HG02943 (cell line): Measurements from ENCODE around the gene TUSC2.
"Not testable (repeated sequence)": the region's sequence is repeated elsewhere in the genome, so short reads cannot be mapped to it uniquely, and the experiment has no call there.

Source experiments
- ATAC-seq: cut with Tn5 transposase; IDR thresholded peaks from one replicate; pipeline ENCODE4 v1.9.1; 2021; ENCODE audit warnings: mild to moderate bottlenecking, low read depth, moderate library complexity; ENCODE audit not compliant: unreplicated experiment

TUSC2 gene

DNA sequence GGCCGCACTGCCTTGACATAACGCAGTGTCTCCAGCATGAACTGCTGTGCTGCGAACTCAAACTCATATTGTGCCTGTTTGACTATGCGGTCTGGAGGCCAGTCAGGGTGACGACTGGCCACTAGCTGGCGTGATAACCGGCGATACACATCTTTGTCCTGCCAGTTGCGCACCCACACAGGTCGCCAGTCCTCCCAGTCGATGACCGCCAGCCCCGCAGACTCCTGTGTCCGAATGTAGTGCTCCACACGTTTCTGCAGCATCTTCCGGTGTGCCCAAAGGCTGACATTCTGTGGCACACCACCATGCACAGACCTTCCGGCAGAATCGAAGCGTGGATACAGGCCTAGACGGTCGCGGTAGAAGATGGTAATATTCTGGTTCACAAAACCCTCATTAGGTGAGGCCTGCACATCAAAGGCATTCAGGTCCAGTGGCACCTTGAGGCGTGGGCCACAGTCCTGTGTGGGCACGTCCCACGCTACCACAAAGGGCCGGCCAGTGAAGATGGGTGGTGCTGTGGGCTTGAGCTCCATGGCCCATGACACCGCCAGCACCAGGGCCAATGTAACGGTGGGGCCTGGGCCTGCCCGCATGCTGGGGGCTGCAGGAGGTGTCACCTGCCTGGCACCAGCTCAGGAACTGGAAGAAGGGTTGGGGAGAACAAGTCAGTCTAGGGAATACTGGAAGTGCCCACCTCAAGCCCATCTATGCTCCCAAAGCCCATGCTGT lies 8.0 kb downstream of the TUSC2 start:
- ATAC-seq = no peak

DNA sequence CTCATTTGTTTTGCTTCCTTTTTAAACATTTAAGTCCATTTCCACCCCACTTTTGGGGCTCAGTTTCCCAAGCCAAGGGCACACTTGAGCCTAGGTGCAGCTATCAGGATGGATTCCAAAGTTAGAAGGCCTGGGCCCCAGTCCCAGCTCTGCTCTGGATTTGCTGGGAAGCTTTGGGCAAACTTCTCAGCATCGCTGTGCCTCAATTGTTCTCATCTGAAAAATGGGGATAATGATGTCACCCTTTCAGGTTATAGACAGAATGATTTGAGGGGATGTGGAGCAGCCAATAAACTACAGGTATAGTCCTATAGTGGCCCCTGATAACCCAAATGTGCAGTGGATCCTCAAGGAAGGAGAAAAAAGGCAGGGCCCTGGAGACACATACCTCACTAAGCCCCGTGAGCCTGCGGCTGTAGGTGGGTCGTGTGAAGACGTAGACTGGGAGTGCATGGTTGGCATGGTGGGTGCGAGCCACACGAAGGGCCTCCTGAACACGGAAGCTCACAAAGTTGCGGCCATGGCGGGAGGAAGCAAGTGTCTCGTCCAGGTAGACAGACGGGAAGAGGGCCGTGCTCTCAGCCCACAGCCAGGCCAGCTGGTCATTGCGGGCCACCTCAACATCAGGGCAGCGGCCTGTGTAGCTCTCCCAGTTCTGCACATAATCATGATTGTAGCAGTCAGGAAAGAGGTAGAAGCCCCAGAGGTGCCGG lies 8.7 kb downstream of the TUSC2 start:
- ATAC-seq = no peak

DNA sequence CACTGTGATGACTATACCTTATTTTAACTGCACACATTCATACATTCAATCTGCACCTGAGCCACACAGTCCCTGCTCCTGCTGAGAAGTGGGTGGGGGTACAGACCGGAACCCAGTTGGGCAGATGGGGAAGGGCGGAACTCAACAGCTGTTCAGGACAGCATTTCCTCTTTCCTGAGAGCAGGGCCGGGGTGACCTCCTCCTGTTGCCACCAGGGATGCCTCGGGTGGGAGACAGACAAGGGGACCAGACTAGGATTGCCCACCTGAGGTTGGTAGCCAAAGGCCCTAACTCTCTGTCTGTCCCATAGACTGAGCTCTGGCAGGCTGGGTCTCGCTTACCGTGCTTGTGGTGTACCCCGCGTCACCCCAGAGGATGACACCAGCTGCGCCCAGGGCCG lies 9.4 kb downstream of the TUSC2 start:
- ATAC-seq = no peak

- no peak for ATAC-seq
Measured at GRCh38 chr3:50318163-50318562, 9.9 kb downstream of the TUSC2 start.

DNA sequence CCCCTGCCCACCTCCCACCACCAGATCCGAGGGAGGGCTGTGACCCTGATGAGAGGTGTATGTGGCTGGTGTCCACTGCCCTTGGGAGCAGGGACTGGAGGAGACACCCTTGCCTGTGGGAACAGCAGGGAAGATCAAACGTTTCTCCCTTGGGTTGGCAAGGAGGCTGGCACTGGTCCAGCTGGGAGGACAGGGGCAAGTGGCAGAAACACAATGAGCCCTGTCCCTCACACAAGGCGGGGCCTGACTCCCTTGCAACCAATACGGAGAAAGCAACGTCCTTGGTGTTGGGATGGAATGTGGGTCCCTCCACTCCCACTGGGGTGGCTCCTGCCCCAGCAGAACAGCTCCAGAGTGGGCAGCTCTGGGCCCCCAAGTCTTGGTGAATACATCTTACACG lies 10.7 kb downstream of the TUSC2 start:
- no peak for ATAC-seq

- no peak for ATAC-seq
Measured at GRCh38 chr3:50316657-50317242, 11.3 kb downstream of the TUSC2 start.

- ATAC-seq = no peak
Measured at GRCh38 chr3:50314816-50315215, 13.2 kb downstream of the TUSC2 start.

DNA sequence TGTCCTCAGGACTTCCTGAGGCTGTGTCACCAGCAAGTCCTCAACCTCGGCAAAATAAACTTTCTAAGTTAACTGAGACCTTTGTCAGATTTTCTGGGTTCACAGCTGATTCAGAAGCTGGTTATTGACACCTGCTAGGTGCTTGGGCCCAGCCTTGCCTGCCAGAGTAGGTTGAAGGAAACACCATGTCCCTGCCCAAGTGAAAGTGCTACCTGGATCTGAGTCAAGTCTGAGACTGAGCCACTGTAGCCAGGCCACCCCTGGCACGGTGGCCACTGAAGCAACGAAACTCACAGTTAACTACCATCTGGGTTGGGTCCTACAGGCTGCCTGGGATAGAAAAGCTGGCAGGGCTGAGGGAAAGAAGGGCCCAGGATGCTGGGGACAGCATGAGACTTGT lies 13.7 kb downstream of the TUSC2 start:
- no peak for ATAC-seq

- ATAC-seq = not testable (repeated sequence)
Measured at GRCh38 chr3:50312041-50312440, 16.0 kb downstream of the TUSC2 start.

GRCh38 chr3:50304601-50305000 lies 23.4 kb downstream of the TUSC2 start:
- ATAC-seq = no peak

GRCh38 chr3:50303013-50303815 lies 24.8 kb downstream of the TUSC2 start, which contains the start of gene HYAL1:
HYAL1 (minus strand) TSS chr3:50303574; CDS start chr3:50302956, 618 bp downstream.
- no peak for ATAC-seq

- ATAC-seq = no peak
Measured at GRCh38 chr3:50302095-50303012, 25.7 kb downstream of the TUSC2 start.

DNA sequence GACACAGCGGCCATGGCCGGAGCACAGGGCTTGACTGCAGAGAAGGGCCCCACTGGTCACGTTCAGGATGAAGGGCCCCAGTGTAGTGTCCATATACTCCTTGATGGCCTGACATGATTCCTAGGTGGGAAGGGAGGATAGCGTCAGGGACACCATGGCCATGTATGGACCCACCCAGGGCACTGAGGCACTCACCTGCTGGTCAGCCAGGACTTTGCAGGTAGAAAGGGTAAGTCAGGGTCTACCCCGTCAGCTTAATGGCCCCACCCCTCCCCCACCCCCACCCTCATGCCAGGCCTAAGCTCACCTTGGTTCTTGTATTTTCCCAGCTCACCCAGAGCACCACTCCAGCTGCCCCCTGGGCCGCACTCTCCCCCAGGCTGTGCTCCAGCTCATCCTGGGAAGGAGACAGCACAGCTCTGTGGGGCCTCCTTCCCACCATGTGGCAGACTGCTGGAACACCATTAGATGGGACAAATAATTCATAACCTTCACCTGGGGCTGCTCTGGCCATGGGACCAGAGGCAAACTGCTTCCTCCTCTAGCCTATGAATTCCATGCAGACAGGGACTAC lies 27.3 kb downstream of the TUSC2 start:
- no peak for ATAC-seq

- ATAC-seq = no peak
Measured at GRCh38 chr3:50299929-50300680, 27.9 kb downstream of the TUSC2 start.

- ATAC-seq = no peak
Measured at GRCh38 chr3:50299638-50299928, 28.4 kb downstream of the TUSC2 start.

DNA sequence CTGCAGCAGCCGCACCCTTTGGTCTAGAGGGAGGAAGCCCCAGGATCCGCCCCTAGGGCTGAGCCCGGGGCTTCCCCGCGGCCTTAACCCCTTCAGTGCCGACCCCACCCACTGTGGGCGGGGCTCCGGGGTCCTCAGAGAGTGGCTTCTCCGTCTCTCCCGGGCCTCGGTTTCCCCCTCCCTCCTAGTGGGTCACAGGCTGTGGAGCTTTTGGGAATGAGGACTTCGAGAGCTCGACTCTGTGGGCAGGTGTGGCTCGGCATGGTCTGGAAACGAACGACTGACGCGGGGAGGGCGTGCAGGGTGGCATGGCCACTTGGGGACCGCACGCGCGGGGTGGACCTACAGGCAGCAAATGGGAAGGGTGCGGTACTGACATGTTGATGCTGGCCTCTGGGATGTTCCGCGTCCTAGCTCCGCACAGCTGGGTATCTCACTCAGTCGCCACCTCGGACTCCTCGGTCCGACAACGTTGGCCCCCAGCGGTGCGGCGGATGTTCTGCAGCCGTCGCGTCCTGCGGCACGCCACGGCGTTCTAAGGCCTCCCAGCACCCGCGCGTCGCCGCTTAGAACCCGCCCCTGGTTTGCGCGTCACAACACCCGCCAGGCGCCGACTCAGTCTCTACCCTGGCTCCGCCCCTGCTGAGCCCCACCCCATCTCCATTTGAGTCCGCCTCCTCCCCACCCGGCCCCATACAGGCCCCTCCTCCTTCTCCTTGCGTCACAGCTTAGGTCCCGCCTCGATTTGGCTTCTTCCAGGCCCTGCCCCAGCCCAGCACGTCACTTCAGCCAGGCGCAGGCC lies 29.0 kb downstream of the TUSC2 start, which contains the start of the genes HYAL3 and NAA80:
Gene HYAL3, minus strand, starts transcription at position 570 of the 802 bp plus-strand sequence. CDS start 3,803 bp downstream, outside the sequence.
Gene NAA80, minus strand, starts transcription at position 570 of the 802 bp plus-strand sequence. CDS start 1,942 bp downstream, outside the sequence.
- peak; percentile 75 for ATAC-seq

DNA sequence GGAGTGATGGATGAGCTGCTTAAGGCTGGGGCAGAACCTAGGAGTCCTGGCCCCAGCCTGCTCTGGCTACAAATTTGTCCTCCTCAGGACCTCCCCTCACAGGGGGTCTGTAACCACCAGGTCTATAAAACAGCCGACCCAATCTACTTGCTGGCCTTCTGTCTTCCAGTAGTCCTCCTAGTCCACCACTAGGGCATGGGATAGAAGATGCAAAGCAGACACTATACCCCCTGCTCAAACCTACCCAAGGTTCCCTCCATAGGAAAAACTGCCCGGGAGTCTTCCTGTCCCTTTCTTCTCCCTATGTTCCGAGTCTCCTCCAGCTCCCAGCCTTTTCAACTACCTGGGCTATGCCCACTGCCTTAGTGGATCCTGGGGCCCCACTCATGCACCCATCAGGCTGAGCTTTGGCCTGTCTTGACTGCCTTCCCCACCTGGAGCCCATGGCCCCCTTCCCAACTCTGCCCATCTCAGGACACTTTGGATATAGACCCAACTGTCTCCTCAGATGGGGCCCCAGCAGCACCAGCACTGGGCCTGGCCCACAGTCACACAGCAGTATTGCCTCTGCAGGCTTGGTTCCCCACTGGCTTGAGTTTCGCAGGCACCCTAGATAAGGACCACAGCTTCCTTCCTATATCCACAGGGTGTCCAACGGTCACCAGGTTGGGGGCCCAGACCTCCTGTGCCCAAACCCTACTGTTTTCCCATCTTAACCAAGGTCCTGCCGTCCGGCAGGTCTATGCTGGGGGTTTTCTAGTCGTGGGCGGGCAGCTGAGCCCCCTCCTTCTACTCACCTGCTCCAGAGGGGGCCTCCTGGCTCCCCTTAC lies 29.9 kb downstream of the TUSC2 start:
- ATAC-seq = no peak
